ENCODE data around the gene ITGB1.

DNA sequence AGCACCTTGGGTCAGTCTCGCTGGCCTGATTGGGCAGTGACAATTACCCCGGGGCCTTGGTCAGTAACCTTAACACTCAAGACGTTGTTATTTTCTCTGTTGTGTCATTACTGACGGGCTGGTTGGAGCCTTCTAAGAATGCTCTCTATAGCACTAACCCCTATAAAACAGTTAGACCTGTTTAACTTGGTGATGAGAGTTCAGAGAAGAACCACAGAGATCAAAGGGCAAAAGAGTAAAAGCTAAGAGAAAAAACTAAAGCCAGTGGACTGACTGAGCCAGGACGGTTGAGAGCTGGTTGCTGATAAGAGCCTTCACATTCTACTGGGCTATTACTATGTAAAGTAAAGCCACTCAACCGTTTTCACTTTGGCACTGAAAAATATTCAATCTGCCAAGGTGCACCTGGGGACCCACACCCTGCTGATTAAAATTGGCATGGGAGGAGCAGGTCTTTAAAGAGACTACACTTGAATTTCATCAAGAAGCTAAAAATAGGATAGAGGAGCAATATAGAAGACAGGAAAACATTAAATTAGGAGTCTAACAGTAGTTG lies 13.6 kb upstream of the ITGB1 start:
- TF ChIP-seq, protein P1, sequence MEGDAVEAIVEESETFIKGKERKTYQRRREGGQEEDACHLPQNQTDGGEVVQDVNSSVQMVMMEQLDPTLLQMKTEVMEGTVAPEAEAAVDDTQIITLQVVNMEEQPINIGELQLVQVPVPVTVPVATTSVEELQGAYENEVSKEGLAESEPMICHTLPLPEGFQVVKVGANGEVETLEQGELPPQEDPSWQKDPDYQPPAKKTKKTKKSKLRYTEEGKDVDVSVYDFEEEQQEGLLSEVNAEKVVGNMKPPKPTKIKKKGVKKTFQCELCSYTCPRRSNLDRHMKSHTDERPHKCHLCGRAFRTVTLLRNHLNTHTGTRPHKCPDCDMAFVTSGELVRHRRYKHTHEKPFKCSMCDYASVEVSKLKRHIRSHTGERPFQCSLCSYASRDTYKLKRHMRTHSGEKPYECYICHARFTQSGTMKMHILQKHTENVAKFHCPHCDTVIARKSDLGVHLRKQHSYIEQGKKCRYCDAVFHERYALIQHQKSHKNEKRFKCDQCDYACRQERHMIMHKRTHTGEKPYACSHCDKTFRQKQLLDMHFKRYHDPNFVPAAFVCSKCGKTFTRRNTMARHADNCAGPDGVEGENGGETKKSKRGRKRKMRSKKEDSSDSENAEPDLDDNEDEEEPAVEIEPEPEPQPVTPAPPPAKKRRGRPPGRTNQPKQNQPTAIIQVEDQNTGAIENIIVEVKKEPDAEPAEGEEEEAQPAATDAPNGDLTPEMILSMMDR (IDR thresholded peaks at IDR 0.05; ENCODE audit: low read depth, low read length, poor library complexity, severe bottlenecking) = no peak
- TF ChIP-seq EZH2phosphoT487 (IDR thresholded peaks at IDR 0.05; ENCODE audit: borderline replicate concordance, low read length) = no peak

Measured in DOHH2 (cell line).